DND-41 (cell line): ENCODE data around the gene EPS15.

Experiments
- ATAC-seq: fragments of 200-7000 bp; cut with Tn5 transposase; 3 replicates; pipeline ENCODE4 v1.9.1; 2021; ENCODE audit warnings: low read depth; ENCODE audit not compliant: insufficient read depth
- DNase-seq: peaks from one replicate; pipeline ENCODE4 v3.0.0-alpha.2; 2020
- H2AFZ ChIP-seq: 2 replicates; pipeline ENCODE4 v1.6.0; 2012; ENCODE audit warnings: low read depth, low read length
- H3K27ac ChIP-seq: 2 replicates; pipeline ENCODE4 v1.5.1; 2012; ENCODE audit warnings: low read length, inconsistent platforms
- H3K27me3 ChIP-seq: fragments of 200-600 bp; sonication (generic); 2 replicates; pipeline ENCODE4 v1.6.0; 2012; ENCODE audit warnings: low read length, mild to moderate bottlenecking, inconsistent platforms; ENCODE audit not compliant: insufficient read depth, poor library complexity
- H3K36me3 ChIP-seq: 2 replicates; pipeline ENCODE4 v1.5.1; 2012; ENCODE audit warnings: low read length, inconsistent platforms; ENCODE audit not compliant: insufficient read depth
- H3K4me1 ChIP-seq: 2 replicates; pipeline ENCODE4 v1.5.1; 2012; ENCODE audit warnings: mild to moderate bottlenecking, low read length; ENCODE audit not compliant: insufficient read depth
- H3K4me2 ChIP-seq: 2 replicates; pipeline ENCODE4 v1.6.0; 2012; ENCODE audit warnings: mild to moderate bottlenecking, moderate library complexity, low read length, inconsistent platforms; ENCODE audit not compliant: insufficient read depth
- H3K4me3 ChIP-seq, 2 experiments: fragments of 200-600 bp in 1 of 2; shearing (Covaris generic) in 1 of 2; 2 replicates each; pipeline ENCODE4 v1.5.1; 2012 to 2016; ENCODE audit warnings: inconsistent platforms in 2 of 2, low read length in 2 of 2, mild to moderate bottlenecking in 2 of 2, low read depth in 1 of 2, moderate library complexity in 1 of 2
- H3K79me2 ChIP-seq: 2 replicates; pipeline ENCODE4 v1.6.0; 2012; ENCODE audit warnings: low read length, inconsistent platforms; ENCODE audit not compliant: insufficient read depth
- H3K9ac ChIP-seq: 2 replicates; pipeline ENCODE4 v1.6.0; 2012; ENCODE audit warnings: low read depth, mild to moderate bottlenecking, inconsistent platforms, low read length, moderate library complexity
- H3K9me3 ChIP-seq: 2 replicates; pipeline ENCODE4 v1.5.1; 2012; ENCODE audit warnings: low read length, moderate library complexity, mild to moderate bottlenecking, inconsistent platforms; ENCODE audit not compliant: insufficient read depth, severe bottlenecking
- H4K20me1 ChIP-seq: 2 replicates; pipeline ENCODE4 v1.6.0; 2012; ENCODE audit warnings: low read length; ENCODE audit not compliant: insufficient read depth
- CTCF ChIP-seq: IDR thresholded peaks from 2 replicates; pipeline ENCODE4 v1.5.1; 2012; ENCODE audit warnings: borderline replicate concordance, low read length, moderate library complexity, mild to moderate bottlenecking; ENCODE audit not compliant: poor library complexity, severe bottlenecking; ENCODE audit errors: extremely low read depth
- EZH2 ChIP-seq: IDR thresholded peaks from 3 replicates; pipeline ENCODE4 v1.6.1; 2012; ENCODE audit warnings: borderline replicate concordance, low read depth, mild to moderate bottlenecking, moderate library complexity, low read length, inconsistent platforms; ENCODE audit not compliant: severe bottlenecking

The EPS15 gene

GRCh38 chr1:51306950-51307349 is 212.1 kb downstream of the EPS15 start:
- Histone ChIP-seq H4K20me1 (no peaks in the 10 kb centered on the region), H3K4me2 (no peak overlapping the region), H3K79me2 (no peaks in the 10 kb centered on the region), H2AFZ (no peak overlapping the region), H3K27ac (no peak overlapping the region), H3K9ac (no peak overlapping the region), H3K36me3 (no peaks in the 10 kb centered on the region), H3K9me3 (no peaks in the 10 kb centered on the region), H3K4me1 (no peaks in the 10 kb centered on the region), H3K27me3 (no peaks in the 10 kb centered on the region), H3K4me3 (no peak overlapping the region)
- TF ChIP-seq CTCF (no peak), EZH2 (no peak)
- no peak for ATAC-seq
- no peak for DNase-seq

- DNase-seq, result no peak
- H2AFZ ChIP-seq, result no peak overlapping the region
Measured at GRCh38 chr1:51305371-51305823, 213.7 kb downstream of the EPS15 start.

GRCh38 chr1:51304360-51304759 is 214.7 kb downstream of the EPS15 start:
- TF ChIP-seq CTCF (no peak), EZH2 (no peak)
- no peaks in the 10 kb centered on the region for H3K79me2 ChIP-seq

More at GRCh38 chr1:51305371-51305823, 213.7 kb downstream of the EPS15 start:
- no peaks in the 10 kb centered on the region for H3K4me1 ChIP-seq
- TF ChIP-seq CTCF, result no peak
- TF ChIP-seq EZH2, result no peak
- no peak overlapping the region for H3K9ac ChIP-seq
- no peaks in the 10 kb centered on the region for H3K9me3 ChIP-seq
- no peak overlapping the region for H3K4me2 ChIP-seq
- H4K20me1 ChIP-seq, result no peaks in the 10 kb centered on the region
- no peak overlapping the region for H3K27ac ChIP-seq
- ATAC-seq, result no peak
- no peak overlapping the region for H3K4me3 ChIP-seq
- H3K36me3 ChIP-seq, result no peaks in the 10 kb centered on the region
- no peaks in the 10 kb centered on the region for H3K27me3 ChIP-seq
- H3K79me2 ChIP-seq, result no peaks in the 10 kb centered on the region

More at GRCh38 chr1:51304360-51304759, 214.7 kb downstream of the EPS15 start:
- H3K27ac ChIP-seq, result no peak overlapping the region
- H3K4me3 ChIP-seq, result no peak overlapping the region
- no peaks in the 10 kb centered on the region for H3K36me3 ChIP-seq
- H3K4me1 ChIP-seq, result no peaks in the 10 kb centered on the region
- H3K9me3 ChIP-seq, result no peaks in the 10 kb centered on the region
- H4K20me1 ChIP-seq, result no peaks in the 10 kb centered on the region
- no peak overlapping the region for H2AFZ ChIP-seq
- no peak overlapping the region for H3K4me2 ChIP-seq
- DNase-seq (no peak), ATAC-seq (no peak)
- H3K9ac ChIP-seq, result no peak overlapping the region
- no peaks in the 10 kb centered on the region for H3K27me3 ChIP-seq
